ENCODE data around the gene ZNF362.

ZNF362 gene

GRCh38 chr1:33267468-33268205 is 11.3 kb downstream of the ZNF362 start:
- no peak for DNase-seq (ENCODE audit: low read depth in 2 of 2)

DNA sequence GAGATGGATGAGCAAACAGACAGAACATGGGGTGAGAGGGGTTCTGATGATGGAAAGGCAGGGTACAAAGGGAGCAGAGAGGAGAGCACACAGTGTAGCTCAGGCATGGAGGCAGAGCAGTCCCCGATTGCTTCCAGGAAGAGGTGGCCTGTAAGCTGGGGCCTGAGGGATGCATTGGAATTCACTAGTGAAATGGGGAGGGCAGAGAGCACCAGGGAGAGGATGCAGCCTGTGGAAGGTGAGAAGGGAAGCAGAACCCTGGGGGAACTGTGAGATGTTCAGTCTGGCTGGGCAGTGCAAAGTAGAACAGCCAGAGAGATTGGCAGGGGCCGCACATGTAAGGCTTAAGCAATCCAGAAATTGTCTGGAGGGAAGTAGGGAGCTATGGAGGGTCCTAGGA is 12.2 kb downstream of the ZNF362 start:
- DNase-seq (ENCODE audit: low read depth in 2 of 2), result no peak

- DNase-seq (ENCODE audit: low read depth in 2 of 2), result no peak
Measured at GRCh38 chr1:33268927-33269610, 12.8 kb downstream of the ZNF362 start.

- no peak for DNase-seq (ENCODE audit: low read depth in 2 of 2)
Measured at GRCh38 chr1:33269621-33270020, 13.3 kb downstream of the ZNF362 start.

GRCh38 chr1:33270379-33270778 is 14.1 kb downstream of the ZNF362 start:
- DNase-seq (ENCODE audit: low read depth in 2 of 2), result no peak

DNA sequence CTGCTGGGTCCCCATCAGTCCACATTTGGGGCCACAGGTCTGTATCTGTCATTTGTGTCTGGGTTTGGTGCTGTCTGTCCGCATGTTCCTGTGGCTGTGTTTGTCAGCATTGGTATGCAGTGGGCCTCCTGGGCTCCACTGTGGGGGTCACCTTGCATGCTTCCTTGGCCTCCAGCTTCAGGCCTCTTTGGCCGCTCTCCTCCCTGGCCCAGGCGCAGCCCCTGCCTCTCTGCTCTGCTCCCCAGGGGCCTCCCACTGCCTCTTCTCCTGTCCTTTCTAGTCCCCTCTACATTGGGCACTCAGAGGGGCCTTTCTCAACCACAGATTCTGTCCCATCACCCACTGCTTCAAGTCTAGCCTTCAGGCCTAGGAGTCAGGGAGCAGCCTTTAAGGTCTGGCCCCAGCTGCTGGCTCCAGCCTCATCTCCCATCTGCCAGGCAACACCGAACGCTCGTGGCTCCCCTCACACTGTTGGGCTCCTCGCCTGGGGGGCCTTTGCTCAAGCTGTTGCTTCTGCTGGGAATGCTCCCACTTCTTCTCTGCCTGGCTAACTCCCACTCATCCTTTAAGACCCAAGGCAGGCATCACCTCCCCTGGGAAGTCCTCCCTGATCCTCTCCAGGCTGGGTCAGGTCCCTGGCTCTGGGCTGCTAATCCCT is 14.6 kb downstream of the ZNF362 start:
- DNase-seq (ENCODE audit: low read depth in 2 of 2), result no peak

- no peak for DNase-seq (ENCODE audit: low read depth in 2 of 2)
Measured at GRCh38 chr1:33271666-33272505, 15.6 kb downstream of the ZNF362 start.

DNA sequence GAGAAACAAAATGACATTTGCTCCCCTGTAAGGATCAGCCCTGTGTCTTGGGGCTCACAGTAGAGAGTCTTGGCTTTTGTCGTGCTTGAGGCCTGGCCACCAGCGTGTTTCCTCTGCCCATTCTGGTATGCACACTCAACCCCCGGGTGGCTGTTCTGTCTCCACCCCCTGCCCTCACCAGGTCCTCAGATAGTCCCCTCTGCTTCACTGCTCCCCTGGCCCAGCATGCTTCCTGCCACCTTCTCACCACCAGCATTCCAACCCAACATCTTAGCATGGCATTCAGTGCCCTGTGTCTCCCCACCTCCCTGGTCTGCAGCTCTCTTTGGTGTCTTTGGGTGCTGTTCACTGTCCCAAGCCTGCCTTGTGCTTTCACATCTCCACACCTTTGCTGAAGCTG is 16.2 kb downstream of the ZNF362 start:
- DNase-seq (ENCODE audit: low read depth in 2 of 2), result no peak

- DNase-seq (ENCODE audit: low read depth in 2 of 2), result no peak
Measured at GRCh38 chr1:33272930-33273329, 16.6 kb downstream of the ZNF362 start.

- DNase-seq (ENCODE audit: low read depth in 2 of 2), result no peak
Measured at GRCh38 chr1:33273406-33273805, 17.1 kb downstream of the ZNF362 start.

- DNase-seq (ENCODE audit: low read depth in 2 of 2), result no peak
Measured at GRCh38 chr1:33273961-33274371, 17.7 kb downstream of the ZNF362 start.

DNA sequence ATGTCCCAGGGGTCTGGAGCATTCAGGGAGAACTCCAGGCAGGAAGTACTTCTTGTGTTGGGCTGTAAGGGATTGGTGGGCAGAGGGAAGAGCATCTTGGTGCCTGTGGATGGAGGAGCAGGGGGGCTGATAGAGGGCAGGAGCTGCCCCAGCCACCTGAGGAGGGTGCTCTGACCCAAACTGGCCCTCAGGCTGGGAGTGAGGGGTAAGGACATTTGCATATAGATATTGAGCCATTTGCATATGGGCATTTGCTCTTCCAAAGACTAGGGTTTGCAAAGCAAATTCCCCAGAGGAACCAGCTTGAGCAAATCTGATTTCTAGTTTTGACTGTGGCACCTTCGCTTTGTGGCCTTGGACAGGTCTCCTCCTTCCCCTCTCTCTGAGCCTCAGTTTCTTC is 18.2 kb downstream of the ZNF362 start:
- no peak for DNase-seq (ENCODE audit: low read depth in 2 of 2)

- DNase-seq (ENCODE audit: low read depth in 2 of 2), result no peak
Measured at GRCh38 chr1:33275195-33275594, 18.9 kb downstream of the ZNF362 start.

DNA sequence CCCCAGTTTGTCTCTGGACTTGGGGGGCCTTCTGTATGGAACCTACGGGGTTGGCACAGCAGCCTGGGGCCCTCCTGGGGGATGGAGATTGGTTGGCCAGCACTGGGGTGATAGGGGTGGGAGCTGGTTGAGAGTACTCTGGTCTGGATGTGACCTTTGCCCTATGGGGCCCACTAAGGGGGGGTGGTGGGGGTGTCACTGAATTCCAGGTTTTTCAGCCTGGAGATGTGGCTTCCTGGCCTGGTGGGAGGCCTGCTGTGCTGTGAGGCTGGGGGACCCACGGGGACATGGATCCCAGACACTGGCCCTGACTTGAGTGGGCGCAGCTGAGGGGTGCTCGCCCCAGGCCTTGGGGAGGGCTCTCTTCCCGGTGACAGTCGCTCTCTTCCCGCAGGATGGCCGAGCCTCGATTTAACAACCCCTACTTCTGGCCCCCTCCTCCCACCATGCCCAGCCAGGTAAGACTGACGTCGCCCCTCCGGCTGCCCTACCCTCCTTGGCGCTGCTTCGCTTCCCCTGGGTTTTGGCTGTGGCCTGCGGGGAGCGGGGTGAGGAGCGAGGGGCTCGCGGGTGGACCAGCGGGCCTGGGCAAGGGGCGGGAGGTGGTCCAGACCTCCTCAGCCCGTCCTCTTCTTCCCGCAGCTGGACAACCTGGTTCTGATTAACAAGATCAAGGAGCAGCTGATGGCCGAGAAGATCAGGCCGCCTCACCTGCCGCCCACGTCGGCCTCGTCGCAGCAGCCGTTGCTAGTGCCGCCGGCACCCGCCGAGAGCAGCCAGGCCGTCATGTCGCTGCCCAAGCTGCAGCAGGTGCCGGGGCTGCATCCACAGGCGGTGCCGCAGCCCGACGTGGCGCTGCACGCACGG is 19.6 kb downstream of the ZNF362 start:
- no peak for DNase-seq (ENCODE audit: low read depth in 2 of 2)

- DNase-seq (ENCODE audit: low read depth in 2 of 2), result no peak
Measured at GRCh38 chr1:33276573-33277298, 20.4 kb downstream of the ZNF362 start.

- DNase-seq (ENCODE audit: low read depth in 2 of 2), result no peak
Measured at GRCh38 chr1:33277488-33278084, 21.3 kb downstream of the ZNF362 start.

DNA sequence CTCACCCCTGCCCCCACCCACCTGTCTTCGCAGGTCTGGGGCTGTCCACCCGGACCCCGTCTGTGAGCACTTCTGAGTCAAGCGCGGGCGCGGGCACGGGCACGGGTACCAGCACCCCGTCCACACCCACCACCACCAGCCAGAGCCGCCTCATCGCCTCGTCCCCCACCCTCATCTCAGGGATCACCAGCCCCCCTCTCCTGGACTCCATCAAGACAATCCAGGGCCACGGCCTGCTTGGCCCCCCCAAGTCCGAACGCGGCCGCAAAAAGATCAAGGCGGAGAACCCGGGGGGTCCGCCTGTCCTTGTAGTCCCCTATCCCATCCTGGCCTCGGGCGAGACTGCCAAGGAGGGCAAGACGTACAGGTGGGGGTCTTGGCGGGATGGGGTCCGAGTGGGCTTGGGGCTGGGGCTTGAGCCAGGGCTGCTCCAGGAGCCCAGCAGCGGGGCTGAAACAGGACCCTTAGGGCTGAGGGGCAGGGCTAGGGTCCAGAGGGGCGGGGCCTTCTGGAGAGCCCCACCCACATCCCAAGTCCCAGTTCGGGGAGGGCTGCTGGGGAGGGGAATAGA is 23.9 kb downstream of the ZNF362 start:
- no peak for DNase-seq (ENCODE audit: low read depth in 2 of 2)

DNA sequence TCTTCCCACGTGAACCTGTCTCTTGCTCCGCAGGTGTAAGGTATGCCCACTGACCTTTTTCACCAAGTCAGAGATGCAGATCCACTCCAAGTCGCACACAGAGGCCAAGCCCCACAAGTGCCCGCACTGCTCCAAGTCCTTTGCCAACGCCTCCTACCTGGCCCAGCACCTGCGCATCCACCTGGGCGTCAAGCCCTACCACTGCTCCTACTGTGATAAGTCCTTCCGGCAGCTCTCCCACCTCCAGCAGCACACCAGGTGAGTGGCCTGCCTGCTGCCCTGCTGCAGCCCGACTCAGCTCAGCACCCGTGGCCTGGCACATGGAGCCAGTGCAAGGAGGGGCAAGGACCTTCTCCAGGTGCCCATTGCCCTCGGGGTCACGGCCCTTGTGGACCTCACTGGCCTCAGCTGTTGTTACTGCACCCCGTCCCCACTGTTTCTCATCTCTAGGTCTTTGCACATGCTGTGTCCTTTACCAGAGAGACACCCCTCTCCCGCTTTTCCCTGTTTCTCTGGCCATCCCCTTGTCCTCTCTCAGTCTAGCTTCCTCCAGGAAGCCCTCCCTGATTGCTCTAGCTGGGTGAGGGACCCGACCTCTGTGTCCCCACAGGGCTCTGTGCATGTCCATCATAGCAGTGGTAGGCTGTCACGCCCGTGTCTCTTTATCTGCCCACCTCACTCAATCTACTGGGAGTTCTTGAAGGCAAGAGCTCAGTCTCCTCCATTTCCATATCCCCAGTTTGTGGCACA is 25.4 kb downstream of the ZNF362 start:
- DNase-seq (ENCODE audit: low read depth in 2 of 2), result no peak

- DNase-seq (ENCODE audit: low read depth in 2 of 2), result no peak
Measured at GRCh38 chr1:33282791-33283190, 26.5 kb downstream of the ZNF362 start.

Data from fibroblast of skin of left quadriceps (primary cell).